LHCN-M2 (cell line): ENCODE measurements around the gene IL17RD. TPM values are rescaled to one million over a fixed set of nuclear protein-coding genes. Genes with fewer than 3 reads are reported as not detected.
A peak's percentile ranks its signal among the peaks of the same experiment; 100 is the strongest.

ENCODE experiments used
- DNase-seq: peaks from one replicate; pipeline ENCODE4 v3.0.0-alpha.2; 2012; ENCODE audit warnings: low read depth
- total RNA-seq: library from RNA; depleted of rRNA; stranded (reverse); fragments of >200 nt; gene quantifications from 2 replicates; pipeline ENCODE4 v1.2.3, GENCODE V29; 2014

IL17RD gene
- total RNA-seq, 1 experiment from 2014 or later = 0.92 TPM

GRCh38 chr3:57068437-57069089 lies 96.6 kb downstream of the IL17RD start:
- peak; percentile 97 for DNase-seq

- DNase-seq = no peak
Observed at GRCh38 chr3:57066471-57066870, 98.7 kb downstream of the IL17RD start.

GRCh38 chr3:57065588-57065987 lies 99.6 kb downstream of the IL17RD start:
- DNase-seq = no peak

GRCh38 chr3:57064572-57064971 lies 100.6 kb downstream of the IL17RD start:
- no peak for DNase-seq

GRCh38 chr3:57064001-57064400 lies 101.2 kb downstream of the IL17RD start:
- DNase-seq = no peak

- DNase-seq = no peak
Observed at GRCh38 chr3:57063032-57063431, 102.1 kb downstream of the IL17RD start.

- DNase-seq = no peak
Observed at GRCh38 chr3:57062101-57062631, 103.0 kb downstream of the IL17RD start.

GRCh38 chr3:57061556-57061955 lies 103.6 kb downstream of the IL17RD start:
- DNase-seq = no peak

GRCh38 chr3:57060089-57060821 lies 104.9 kb downstream of the IL17RD start, which contains the start of gene SPATA12:
Gene SPATA12, plus strand, starts transcription at chr3:57060664. Its CDS starts 13,031 bp downstream, at chr3:57073695.
- peak; percentile 90 for DNase-seq

GRCh38 chr3:57059411-57059810 lies 105.7 kb downstream of the IL17RD start:
- DNase-seq = no peak

GRCh38 chr3:57057351-57057750 lies 107.8 kb downstream of the IL17RD start:
- no peak for DNase-seq

GRCh38 chr3:57053122-57053521 lies 112.0 kb downstream of the IL17RD start:
- DNase-seq = no peak

- no peak for DNase-seq
Observed at GRCh38 chr3:57052662-57053061, 112.5 kb downstream of the IL17RD start.

GRCh38 chr3:57048728-57049127 lies 116.4 kb downstream of the IL17RD start:
- DNase-seq = no peak

GRCh38 chr3:57048052-57048671 lies 117.0 kb downstream of the IL17RD start:
- peak; percentile 63 for DNase-seq

- no peak for DNase-seq
Observed at GRCh38 chr3:57046101-57046765, 118.9 kb downstream of the IL17RD start.

- DNase-seq = no peak
Observed at GRCh38 chr3:57043518-57043917, 121.6 kb downstream of the IL17RD start.

- DNase-seq = no peak
Observed at GRCh38 chr3:57041674-57042073, 123.5 kb downstream of the IL17RD start.
